ENCODE results near the gene ZFYVE28.

Gene ZFYVE28

GRCh38 chr4:2418650-2419571, 466 bp upstream of the ZFYVE28 start, which contains the start of gene CFAP99:
Gene CFAP99, plus strand, starts transcription at chr4:2418955.
- H4K20me1 ChIP-seq (ENCODE audit: control insufficient read depth, insufficient read depth, low read depth, low read length) = no peaks in the 10 kb centered on the region
- TF ChIP-seq EZH2phosphoT487 (IDR thresholded peaks at IDR 0.05; ENCODE audit: borderline replicate concordance, low read length) = no peak
- TF ChIP-seq, protein P1, sequence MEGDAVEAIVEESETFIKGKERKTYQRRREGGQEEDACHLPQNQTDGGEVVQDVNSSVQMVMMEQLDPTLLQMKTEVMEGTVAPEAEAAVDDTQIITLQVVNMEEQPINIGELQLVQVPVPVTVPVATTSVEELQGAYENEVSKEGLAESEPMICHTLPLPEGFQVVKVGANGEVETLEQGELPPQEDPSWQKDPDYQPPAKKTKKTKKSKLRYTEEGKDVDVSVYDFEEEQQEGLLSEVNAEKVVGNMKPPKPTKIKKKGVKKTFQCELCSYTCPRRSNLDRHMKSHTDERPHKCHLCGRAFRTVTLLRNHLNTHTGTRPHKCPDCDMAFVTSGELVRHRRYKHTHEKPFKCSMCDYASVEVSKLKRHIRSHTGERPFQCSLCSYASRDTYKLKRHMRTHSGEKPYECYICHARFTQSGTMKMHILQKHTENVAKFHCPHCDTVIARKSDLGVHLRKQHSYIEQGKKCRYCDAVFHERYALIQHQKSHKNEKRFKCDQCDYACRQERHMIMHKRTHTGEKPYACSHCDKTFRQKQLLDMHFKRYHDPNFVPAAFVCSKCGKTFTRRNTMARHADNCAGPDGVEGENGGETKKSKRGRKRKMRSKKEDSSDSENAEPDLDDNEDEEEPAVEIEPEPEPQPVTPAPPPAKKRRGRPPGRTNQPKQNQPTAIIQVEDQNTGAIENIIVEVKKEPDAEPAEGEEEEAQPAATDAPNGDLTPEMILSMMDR (IDR thresholded peaks at IDR 0.05; ENCODE audit: low read depth, low read length, poor library complexity, severe bottlenecking) = peak; percentile 44
- H3K4me3 ChIP-seq (ENCODE audit: low read length) = peak within 1 kb of the TSS; percentile 74
- no peak within 1 kb of the TSS for H3K27ac ChIP-seq (ENCODE audit: low read depth, low read length)
- H3K9me3 ChIP-seq (ENCODE audit: control insufficient read depth, insufficient read depth, low read length) = no peaks in the 10 kb centered on the region
- peaks cover 11% of the 10 kb centered on the region for H3K4me1 ChIP-seq (ENCODE audit: control insufficient read depth, low read length)
- H3K36me3 ChIP-seq (ENCODE audit: control insufficient read depth, low read length) = no peaks in the 10 kb centered on the region
- no peaks in the 10 kb centered on the region for H3F3A ChIP-seq (ENCODE audit: control insufficient read depth, insufficient read depth)
- H3K4me2 ChIP-seq (ENCODE audit: low read length) = peak within 1 kb of the TSS; percentile 93
- H3K27me3 ChIP-seq (ENCODE audit: control insufficient read depth, low read length) = peaks cover 69% of the 10 kb centered on the region
- no peaks in the 10 kb centered on the region for H3K79me2 ChIP-seq (ENCODE audit: control insufficient read depth, low read length)
- H3K9me2 ChIP-seq (replicated peaks; ENCODE audit: control insufficient read depth, low read length) = no peaks in the 10 kb centered on the region

DNA sequence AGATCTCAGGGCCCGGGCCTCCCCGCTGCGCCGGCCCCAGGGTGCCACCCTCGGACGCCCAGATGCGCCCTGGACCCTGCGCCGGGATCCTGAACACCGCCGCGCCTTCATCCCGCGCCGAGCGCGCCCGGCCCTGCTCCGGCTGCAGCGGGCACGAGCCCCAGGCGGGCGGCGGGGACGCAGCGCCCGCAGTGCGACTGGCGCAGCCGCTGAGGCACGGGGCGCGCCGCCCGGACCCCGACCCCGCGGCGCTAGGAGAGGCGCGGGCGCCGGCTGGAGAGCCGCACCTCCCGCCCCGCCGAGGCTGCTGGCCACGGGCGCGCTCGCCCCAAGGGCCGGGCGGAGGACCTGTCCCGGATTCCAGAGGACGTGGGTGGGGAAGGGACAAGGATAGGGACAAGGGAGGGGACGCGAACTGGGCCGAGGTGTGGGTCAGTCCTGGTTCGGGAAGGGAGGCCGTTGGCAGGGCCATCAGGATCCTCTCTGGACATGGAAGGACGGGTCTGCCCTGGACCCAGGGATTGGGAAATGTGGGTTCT, 1.1 kb downstream of the ZFYVE28 start:
- Histone ChIP-seq H3K36me3 (ENCODE audit: control insufficient read depth, low read length) (no peaks in the 10 kb centered on the region), H3K27me3 (ENCODE audit: control insufficient read depth, low read length) (peaks cover 82% of the 10 kb centered on the region), H3K4me3 (ENCODE audit: low read length) (no peak overlapping the region), H3K4me2 (ENCODE audit: low read length) (no peak overlapping the region), H3K9me2 (replicated peaks; ENCODE audit: control insufficient read depth, low read length) (no peaks in the 10 kb centered on the region), H3K9me3 (ENCODE audit: control insufficient read depth, insufficient read depth, low read length) (no peaks in the 10 kb centered on the region), H4K20me1 (ENCODE audit: control insufficient read depth, insufficient read depth, low read depth, low read length) (no peaks in the 10 kb centered on the region), H3F3A (ENCODE audit: control insufficient read depth, insufficient read depth) (no peaks in the 10 kb centered on the region), H3K27ac (ENCODE audit: low read depth, low read length) (no peak overlapping the region), H3K79me2 (ENCODE audit: control insufficient read depth, low read length) (no peaks in the 10 kb centered on the region), H3K4me1 (ENCODE audit: control insufficient read depth, low read length) (peaks cover 16% of the 10 kb centered on the region)
- TF ChIP-seq EZH2phosphoT487 (IDR thresholded peaks at IDR 0.05; ENCODE audit: borderline replicate concordance, low read length) = no peak
- TF ChIP-seq, protein P1 (IDR thresholded peaks at IDR 0.05; ENCODE audit: low read depth, low read length, poor library complexity, severe bottlenecking) = no peak

GRCh38 chr4:2416564-2417225, 1.8 kb downstream of the ZFYVE28 start:
- TF ChIP-seq, protein P1 (IDR thresholded peaks at IDR 0.05; ENCODE audit: low read depth, low read length, poor library complexity, severe bottlenecking) = no peak
- 0 out of 2 replicates have a peak, but pooled peaks have one; percentile 19 for TF ChIP-seq EZH2phosphoT487 (IDR thresholded peaks at IDR 0.05; ENCODE audit: borderline replicate concordance, low read length)
- Histone ChIP-seq H3K79me2 (ENCODE audit: control insufficient read depth, low read length) (no peaks in the 10 kb centered on the region), H3K4me2 (ENCODE audit: low read length) (no peak overlapping the region), H3K9me2 (replicated peaks; ENCODE audit: control insufficient read depth, low read length) (no peaks in the 10 kb centered on the region), H3K4me1 (ENCODE audit: control insufficient read depth, low read length) (peaks cover 13% of the 10 kb centered on the region), H3F3A (ENCODE audit: control insufficient read depth, insufficient read depth) (no peaks in the 10 kb centered on the region), H3K9me3 (ENCODE audit: control insufficient read depth, insufficient read depth, low read length) (no peaks in the 10 kb centered on the region), H4K20me1 (ENCODE audit: control insufficient read depth, insufficient read depth, low read depth, low read length) (no peaks in the 10 kb centered on the region), H3K4me3 (ENCODE audit: low read length) (no peak overlapping the region), H3K27ac (ENCODE audit: low read depth, low read length) (no peak overlapping the region), H3K27me3 (ENCODE audit: control insufficient read depth, low read length) (peaks cover 84% of the 10 kb centered on the region), H3K36me3 (ENCODE audit: control insufficient read depth, low read length) (no peaks in the 10 kb centered on the region)
